GM21723 (cell line): ENCODE data around the gene SKAP2.

Source experiments
- ATAC-seq: cut with Tn5 transposase; IDR thresholded peaks from one replicate; pipeline ENCODE4 v1.9.1; 2021; ENCODE audit warnings: mild to moderate bottlenecking, moderate library complexity; ENCODE audit not compliant: unreplicated experiment

The SKAP2 gene

DNA sequence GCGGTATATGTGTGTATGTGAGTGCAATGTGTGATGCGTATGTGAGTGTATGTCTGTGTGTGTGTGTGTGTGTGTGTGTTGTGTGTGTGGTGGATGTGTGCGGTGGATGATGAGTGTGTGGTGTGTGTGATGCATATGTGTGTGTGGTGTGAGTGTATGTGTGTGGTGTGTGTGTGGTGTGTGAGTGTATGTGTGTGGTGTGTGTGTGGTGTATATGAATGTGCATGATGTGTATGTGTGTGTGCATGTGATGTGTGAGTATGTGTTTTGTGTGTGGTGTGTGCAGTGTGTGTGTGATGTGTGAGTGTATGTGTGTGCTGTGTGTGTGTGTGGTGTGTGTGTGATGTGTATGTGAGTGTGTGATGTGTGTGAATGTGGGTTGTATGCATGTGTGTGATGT, 222.0 kb downstream of the SKAP2 start:
- ATAC-seq, result no peak

GRCh38 chr7:26639695-26640094, 224.7 kb downstream of the SKAP2 start:
- no peak for ATAC-seq

- no peak for ATAC-seq
Observed at GRCh38 chr7:26639111-26639510, 225.3 kb downstream of the SKAP2 start.

DNA sequence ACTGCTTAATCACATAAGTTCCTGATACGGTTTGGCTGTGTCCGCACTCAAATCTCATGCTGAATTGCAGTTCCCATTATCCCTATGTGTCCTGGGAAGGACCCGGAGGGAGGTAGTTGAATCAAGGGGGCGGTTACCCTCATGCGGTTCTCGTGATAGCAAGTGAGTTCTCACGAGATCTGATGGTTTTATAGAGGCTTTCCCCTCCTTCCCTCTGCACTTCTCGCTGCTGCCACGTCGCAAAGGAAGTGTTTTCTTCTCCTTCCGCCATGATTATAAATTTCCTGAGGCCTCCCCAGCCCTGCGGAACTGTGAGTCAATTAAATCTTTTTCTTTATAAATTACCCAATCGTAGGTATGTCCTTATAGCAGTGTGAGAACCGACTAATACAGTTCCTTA, 226.2 kb downstream of the SKAP2 start:
- ATAC-seq, result no peak

GRCh38 chr7:26637610-26638009, 226.8 kb downstream of the SKAP2 start:
- no peak for ATAC-seq

- no peak for ATAC-seq
Observed at GRCh38 chr7:26636808-26637207, 227.6 kb downstream of the SKAP2 start.

DNA sequence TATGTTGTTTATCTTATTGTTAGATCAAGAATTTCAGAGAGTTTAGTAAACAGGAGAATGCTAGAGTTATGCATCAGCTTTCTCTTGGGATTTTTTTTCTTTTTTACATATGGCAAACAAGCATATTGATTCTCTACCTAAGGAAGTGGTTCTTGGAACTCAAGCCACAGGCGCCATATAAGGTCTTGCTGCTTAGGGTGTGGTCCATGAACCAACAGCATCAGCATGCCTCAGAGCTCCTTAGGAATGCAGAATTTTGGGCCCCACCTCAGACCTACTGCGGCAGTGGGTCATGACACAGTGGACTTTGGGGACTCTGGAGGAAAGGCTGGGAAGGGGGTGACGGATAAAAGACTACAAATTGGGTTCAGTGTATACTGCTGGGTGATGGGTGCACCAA, 230.8 kb downstream of the SKAP2 start:
- ATAC-seq, result no peak

DNA sequence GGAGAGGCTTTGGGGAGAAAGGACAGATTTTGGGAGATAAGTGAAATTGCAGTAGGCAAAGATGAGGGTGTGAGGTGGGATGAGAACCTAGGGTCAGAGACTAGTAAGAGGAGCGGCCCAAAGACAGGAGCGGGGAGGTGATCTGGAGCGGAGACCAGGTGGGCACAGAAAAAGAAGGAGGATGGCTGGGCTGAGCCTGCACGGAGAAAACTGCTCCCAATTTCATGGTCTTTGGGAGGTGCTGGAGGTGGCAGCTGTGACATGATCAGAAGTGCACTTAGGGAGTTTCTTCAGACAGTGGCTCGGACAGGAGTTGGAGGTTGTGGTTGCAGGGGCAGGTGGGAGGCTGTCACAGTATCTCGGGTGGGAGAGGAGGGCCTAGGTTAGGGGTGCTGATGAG, 232.8 kb downstream of the SKAP2 start:
- ATAC-seq, result no peak

GRCh38 chr7:26630941-26631580, 233.3 kb downstream of the SKAP2 start:
- ATAC-seq, result no peak

DNA sequence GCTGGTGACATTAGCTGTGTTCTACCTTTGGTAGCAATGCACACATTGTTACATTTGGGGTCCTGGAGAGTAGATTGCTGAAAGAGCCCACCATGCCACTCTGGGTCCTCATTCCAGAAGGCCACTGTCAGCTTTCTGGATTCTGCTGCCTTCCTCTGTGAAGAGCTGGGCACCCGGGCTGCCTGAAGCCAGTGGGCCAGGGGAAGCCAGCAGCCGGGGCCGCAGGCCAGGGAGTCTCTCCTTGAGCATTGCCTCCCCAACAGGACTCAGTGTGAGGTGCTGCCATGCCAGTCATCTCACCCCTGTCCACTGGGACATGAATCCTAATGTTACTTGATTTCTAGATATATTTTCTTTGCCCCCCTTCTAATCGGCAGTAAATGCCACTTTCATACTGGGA, 234.0 kb downstream of the SKAP2 start:
- ATAC-seq, result no peak

GRCh38 chr7:26629696-26630095, 234.7 kb downstream of the SKAP2 start:
- ATAC-seq, result no peak

- ATAC-seq, result no peak
Observed at GRCh38 chr7:26627891-26628341, 236.5 kb downstream of the SKAP2 start.

GRCh38 chr7:26627221-26627620, 237.2 kb downstream of the SKAP2 start:
- ATAC-seq, result no peak

DNA sequence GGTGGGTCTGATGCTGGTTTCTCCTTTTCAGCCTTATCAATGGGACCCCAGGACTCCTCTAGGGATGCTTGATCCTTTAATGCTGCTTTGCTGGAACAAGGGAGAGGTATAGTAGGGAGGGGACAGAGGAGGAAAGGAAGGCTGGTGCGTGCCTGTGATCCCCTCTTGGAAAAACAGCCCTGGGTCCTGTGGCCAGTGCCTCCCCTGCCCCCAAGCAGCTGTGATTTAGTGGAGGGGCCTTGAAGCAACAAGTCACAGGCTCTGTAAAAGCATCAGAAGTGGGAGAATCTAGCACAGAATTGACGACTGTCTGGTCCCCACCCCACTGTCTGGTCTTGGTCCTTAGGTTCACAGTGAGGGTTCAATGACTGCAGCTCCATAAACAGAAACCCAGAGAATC, 237.7 kb downstream of the SKAP2 start:
- no peak for ATAC-seq

GRCh38 chr7:26626156-26626555, 238.2 kb downstream of the SKAP2 start:
- no peak for ATAC-seq

DNA sequence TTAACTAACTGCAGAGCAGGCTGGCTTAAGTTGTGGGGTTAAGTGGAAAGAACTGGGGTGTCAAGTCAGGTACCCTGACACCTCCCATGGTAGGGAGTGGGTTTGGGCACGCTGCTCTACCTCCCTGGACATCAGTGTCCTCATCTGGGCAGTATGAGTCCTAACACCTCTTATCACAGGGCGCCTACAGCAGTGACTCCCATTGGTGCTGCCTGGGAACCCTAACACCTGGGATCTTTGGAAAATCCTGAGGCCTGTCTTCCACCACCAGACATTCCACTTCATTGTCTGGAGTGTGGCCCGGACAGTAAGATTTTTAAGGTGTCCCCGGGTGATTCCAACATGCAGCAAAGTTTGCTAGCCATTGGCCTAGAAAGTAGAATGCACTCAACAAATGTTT, 239.1 kb downstream of the SKAP2 start:
- ATAC-seq, result no peak

- ATAC-seq, result no peak
Observed at GRCh38 chr7:26624839-26625238, 239.6 kb downstream of the SKAP2 start.

- ATAC-seq, result no peak
Observed at GRCh38 chr7:26624431-26624830, 240.0 kb downstream of the SKAP2 start.

GRCh38 chr7:26620352-26620751, 244.0 kb downstream of the SKAP2 start:
- ATAC-seq, result no peak

GRCh38 chr7:26619348-26619984, 244.9 kb downstream of the SKAP2 start:
- no peak for ATAC-seq

GRCh38 chr7:26618898-26619297, 245.5 kb downstream of the SKAP2 start:
- no peak for ATAC-seq

DNA sequence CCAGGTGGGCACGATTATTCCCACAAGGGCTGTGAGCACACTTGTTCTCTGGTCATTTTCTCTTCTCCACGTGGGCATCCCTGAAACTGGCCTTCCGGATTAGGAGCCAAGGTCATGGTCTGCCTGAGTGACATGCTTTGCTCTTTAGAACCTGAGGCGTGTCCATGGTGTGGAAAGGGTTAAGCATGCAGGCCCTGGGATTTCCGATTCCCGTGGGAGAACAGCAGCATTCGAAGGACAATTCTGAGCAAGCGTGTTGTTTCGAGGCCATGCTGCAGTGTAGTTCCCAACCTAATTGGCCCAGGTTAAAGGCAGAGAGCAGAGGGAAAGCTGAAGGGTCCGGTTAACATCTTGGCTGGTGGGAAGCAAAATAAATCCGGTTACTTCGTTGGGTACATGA, 245.9 kb downstream of the SKAP2 start:
- no peak for ATAC-seq
